Suprapubic skin (tissue), 4 donors: ENCODE data around the gene ARMH1.
A peak's percentile ranks its signal among the peaks of the same experiment; 100 is the strongest.

Experiments
- CTCF ChIP-seq, 2 donors: fragments of 200-600 bp in 1 of 2; fragments of 450-650 bp in 1 of 2; sonication (generic) in 1 of 2; IDR thresholded peaks; one replicate each; pipeline ENCODE4 v1.5.1; 2016 to 2019; ENCODE audit warnings: antibody characterized with exemption in 2 of 2, mild to moderate bottlenecking in 1 of 2, moderate library complexity in 1 of 2
- EP300 ChIP-seq: sonication (generic); formaldehyde crosslinking; IDR thresholded peaks from one replicate; pipeline ENCODE4 v1.6.1; 2017; ENCODE audit warnings: antibody characterized with exemption
- POLR2A ChIP-seq, 2 donors: fragments of 450-650 bp; IDR thresholded peaks; one replicate each; pipeline ENCODE4 v1.6.1; 2017; ENCODE audit warnings: antibody characterized with exemption in 2 of 2, mild to moderate bottlenecking in 2 of 2, moderate library complexity in 2 of 2
- POLR2AphosphoS5 ChIP-seq, 3 donors: sonication (generic); formaldehyde crosslinking; IDR thresholded peaks; one replicate each; pipeline ENCODE4 v1.6.1; 2017; ENCODE audit warnings: antibody characterized with exemption in 3 of 3

- TF ChIP-seq CTCF (IDR thresholded peaks at IDR 0.05) (peak; percentile 66 to 90), POLR2AphosphoS5 (IDR thresholded peaks at IDR 0.05) (no peak), POLR2A (IDR thresholded peaks at IDR 0.05) (no peak), EP300 (no peak)
Measured at GRCh38 chr1:44714944-44715571, 40.5 kb downstream of the ARMH1 start.
